IPS DF 4.7 (cell line): ENCODE data around the gene CKS2.
"Not testable (repeated sequence)": the region's sequence is repeated elsewhere in the genome, so short reads cannot be mapped to it uniquely, and the experiment has no call there.

Experiments used
- DNase-seq: peaks from one replicate; pipeline ENCODE4 v3.0.0-alpha.2; 2013; ENCODE audit warnings: low spot score; ENCODE audit errors: extremely low read depth

CKS2 gene

DNA sequence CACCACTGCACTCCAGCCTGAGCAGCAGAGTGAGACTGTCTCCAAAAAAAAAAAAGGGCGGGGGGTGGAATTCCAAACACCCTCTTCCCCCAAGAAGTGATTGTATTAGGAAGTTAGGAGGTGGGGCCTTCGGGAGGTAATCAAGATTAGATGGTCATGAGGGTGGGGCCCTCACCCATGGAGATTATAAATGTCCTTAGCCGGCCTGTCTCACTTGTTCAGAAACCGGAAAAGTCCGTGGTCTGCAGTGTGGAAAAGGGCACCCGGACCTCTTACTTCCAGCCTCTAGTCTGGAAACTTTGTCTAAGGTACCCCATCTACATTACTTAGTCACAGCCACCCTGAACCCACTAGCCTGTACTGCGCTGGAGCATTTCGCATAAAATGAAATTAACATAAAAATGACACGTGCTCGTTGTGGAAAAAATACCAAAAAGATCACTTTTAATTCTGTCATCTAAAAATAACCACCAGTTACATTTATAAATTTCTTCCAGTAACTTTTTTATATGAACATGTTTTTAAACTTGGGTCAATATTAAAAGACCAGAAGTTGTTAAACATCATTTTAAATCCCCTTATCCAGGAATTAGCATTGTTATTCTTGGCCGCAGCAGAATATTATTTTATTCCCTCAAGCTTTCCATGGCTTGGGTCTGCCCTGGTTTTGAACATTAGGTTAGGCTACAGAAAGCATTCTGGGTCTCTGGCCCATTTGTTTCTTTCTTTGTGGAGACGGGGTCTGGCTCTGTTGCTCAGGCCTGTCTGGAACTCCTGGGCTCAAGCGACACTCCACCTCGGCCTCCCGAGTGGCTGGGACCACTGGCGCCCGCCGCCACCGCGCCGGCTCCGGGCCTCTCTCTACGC lies 1.2 kb upstream of the CKS2 start:
- no peak for DNase-seq

GRCh38 chr9:89311346-89312221 lies 589 bp downstream of the CKS2 start:
- DNase-seq: no peak

DNA sequence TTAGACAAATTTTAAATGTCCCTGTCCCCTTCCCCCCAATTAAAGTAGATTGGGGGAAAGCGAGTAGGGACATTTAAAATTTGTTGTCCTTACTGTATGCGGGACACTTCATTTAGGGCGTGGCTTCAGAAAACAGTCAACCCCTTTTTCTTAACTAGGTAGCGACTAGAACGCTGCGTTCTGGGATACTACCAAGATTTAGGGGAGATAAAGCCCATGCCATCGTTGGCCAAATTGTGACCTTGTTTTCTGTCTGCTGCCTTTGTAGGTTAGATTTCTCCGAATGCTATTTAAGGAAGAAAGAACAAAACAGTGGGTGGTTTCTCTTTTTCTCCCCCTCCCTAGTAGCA lies 1.2 kb downstream of the CKS2 start:
- DNase-seq: no peak

DNA sequence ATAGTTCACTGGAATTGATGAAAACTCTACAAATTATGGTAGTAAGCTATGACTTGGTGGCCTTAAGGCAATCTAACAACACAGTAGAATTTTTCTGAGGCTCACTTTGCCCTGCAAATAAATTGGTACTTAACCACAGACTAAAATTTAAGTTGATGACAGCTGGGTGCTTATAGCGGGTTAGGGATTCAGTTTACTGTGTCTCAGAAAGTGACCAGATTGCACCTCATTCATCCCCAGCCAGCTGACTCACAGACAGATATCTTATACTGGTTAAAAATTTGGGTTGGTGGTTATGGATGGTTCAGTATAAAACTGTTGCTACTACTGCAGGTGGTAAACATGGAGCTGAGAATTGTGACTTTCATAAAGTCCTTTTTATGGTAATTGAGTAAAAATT lies 2.8 kb downstream of the CKS2 start:
- DNase-seq: no peak

DNA sequence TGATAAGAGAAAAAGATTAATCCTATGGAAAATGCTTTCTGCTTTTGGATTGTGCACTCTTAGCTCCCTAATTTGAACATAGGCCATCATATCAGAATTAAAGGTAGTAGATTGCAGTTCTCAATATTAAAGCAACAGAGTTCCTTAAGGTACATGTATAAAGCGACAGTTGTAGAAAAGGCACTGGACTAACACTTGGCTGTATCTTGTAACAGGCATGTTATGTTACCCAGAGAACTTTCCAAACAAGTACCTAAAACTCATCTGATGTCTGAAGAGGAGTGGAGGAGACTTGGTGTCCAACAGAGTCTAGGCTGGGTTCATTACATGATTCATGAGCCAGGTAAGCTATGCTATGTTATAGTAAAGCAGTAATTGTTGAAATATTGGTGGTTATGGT lies 4.0 kb downstream of the CKS2 start:
- DNase-seq: no peak

GRCh38 chr9:89315482-89315881 lies 4.5 kb downstream of the CKS2 start:
- DNase-seq: no peak

DNA sequence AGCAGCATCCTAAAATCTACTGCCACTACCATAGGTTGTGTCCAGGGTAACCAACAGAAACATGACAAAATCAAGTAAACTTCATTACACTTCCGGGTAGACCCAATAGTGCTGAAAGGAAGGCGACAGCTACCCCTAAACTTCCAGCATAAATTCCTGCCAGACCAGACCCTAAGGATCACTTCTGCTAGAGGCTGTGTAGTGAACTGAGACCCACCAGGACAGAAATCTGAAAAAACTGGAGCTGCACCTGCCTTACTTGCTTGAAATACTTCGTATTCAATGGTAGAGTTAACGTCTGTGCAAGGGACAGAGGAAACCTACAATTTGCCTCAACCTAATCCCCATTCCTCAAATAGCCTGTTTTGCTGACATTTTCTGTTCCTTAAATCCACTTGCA lies 6.3 kb downstream of the CKS2 start:
- no peak for DNase-seq

DNA sequence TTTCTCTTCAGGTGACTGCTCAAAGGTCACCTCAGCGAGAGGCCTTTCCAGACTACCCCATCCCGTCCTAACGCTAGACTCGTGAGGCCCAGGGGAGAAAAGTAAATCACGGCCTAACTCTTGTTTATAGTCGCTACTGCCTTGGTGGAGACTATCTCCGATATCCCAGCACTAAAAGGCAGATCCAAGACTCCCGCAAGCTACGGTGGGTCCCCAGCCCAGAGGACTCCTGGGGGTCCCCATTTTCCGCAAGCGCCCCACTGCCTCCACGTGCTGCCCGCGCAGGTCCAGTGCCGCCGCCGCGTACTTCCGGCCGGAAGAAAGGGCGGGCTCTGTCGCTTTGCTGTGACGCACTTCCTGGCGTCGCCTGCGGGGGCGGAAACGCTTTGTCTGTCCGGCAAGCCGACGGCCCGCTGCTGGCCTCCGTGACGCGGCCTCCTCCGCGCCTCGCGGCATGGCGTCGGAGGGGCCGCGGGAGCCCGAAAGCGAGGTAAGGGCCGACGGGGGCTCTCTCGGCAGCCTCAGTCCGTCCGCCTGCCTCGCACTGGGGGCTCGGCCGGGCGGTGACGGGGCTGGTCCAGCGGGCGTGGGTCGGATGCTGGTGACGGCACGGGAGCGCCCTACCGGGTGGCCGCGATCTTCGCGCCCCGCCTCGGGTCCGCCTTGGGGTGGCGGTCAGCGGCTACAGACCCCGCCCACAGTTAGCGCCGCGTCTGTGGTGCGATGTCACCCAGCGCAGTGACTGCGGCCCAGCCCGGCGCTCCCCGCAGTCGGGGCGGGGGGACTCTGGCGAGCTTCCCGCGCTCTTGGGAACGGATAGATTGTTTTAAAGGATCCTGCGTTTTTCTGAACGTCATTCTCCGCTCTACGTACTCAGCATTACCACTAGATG lies 7.4 kb downstream of the CKS2 start, which contains the start of gene SECISBP2:
Gene SECISBP2, plus strand, starts transcription at position 378 of the 892 bp plus-strand sequence. Its CDS starts 77 bp downstream, at position 455.
- peak; percentile 60 for DNase-seq

- no peak for DNase-seq
These were observed 8.3 kb downstream of the CKS2 start for GRCh38 chr9:89319015-89319905.

DNA sequence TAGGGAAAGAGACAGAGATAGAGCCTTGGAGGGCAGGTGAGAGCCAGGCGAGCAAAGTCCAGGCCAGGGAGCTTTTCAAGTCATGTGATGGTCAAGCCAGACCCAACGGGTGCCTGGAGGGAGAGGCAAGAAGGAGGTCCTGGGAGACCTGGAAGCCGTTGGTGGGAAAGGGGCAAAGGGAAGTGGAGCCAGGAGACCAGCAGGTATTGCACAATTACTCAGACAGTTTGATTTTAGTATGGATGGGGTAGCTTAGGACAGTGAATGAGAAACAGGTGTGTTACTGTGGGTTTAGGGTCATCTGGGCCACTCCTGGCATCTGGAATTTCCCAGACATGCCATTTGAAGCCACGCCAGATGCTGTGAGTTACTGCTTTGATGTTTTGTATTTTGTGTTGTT lies 12.4 kb downstream of the CKS2 start:
- no peak for DNase-seq

GRCh38 chr9:89325733-89326132 lies 14.7 kb downstream of the CKS2 start:
- no peak for DNase-seq

DNA sequence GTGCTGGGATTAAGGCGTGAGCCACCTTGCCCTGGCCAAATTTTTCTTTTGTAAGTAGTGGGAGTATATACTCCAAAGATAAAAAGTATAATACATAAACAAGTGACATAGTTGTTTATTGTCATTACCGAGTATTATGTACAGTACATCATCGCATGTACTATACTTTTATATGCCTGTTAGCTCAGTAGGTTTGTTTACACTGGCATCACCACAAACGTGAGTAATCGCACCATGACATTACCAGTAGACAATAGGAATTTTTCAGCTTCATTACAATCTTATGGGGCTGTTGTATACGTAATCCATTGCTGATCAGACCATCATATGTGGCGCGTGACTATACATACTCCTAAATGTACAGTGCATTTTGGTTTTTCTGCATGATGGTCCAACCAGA lies 17.1 kb downstream of the CKS2 start:
- no peak for DNase-seq

- DNase-seq: no peak
These were observed 18.9 kb downstream of the CKS2 start for GRCh38 chr9:89329917-89330316.

DNA sequence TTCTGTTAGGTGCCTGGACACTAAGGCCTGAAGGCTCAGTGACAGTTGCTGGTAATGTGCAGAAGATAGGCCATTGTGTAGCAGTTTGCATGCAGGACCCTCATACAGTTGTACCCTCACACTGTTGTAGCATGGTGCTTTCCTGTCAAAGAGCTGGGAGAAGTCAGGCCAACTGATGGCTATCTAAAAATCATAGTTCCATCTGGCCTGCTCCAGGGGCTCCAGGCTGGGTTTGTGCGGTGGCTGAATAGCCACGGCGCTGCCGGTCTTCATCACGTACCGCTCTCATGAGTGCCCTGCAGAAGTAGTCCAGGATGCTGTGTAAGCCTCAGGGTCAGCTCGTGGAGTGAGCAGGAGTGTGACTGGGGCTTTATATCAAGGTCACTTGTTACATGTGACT lies 19.5 kb downstream of the CKS2 start:
- no peak for DNase-seq

GRCh38 chr9:89339807-89340206 lies 28.8 kb downstream of the CKS2 start:
- DNase-seq: no peak

- DNase-seq: no peak
These were observed 29.3 kb downstream of the CKS2 start for GRCh38 chr9:89340332-89340731.

DNA sequence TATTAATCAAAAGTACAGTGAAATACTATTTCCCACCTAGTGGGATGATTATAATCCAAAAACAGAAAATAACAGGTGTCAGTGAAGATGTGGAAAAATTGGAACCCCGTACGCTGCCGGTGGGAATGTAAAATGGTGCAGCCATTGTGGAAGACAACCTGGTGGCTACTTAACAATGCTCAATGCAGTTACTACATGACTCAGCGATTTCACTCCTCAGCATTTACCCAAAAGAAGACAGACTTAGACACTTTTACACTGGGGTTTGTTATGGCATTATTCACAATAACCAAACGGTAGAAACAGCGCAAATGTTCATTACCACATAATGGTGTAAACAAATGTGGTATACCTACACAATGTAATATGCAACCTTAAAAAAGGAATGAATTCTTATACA lies 31.2 kb downstream of the CKS2 start:
- DNase-seq: no peak

DNA sequence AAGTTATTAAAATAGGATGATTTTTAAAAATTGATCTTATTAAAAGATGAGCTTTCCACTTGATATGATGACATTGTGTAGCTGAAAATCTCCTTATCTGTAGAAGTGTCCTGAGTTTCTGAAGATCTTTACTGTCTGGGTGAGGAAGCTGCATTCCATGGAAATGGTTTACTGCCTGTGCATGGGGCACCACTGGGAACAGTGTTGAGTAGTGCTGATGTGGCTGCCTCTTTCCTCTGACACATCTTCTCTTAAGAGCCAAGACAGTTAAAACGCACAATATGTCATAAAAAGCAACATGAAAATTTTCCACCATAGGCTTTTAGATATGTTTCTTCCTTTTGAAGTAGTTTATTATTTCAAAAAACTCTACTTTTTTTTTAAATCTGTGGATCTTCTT lies 32.0 kb downstream of the CKS2 start:
- no peak for DNase-seq

- not testable (repeated sequence) for DNase-seq
These were observed 32.8 kb downstream of the CKS2 start for GRCh38 chr9:89343812-89344211.

DNA sequence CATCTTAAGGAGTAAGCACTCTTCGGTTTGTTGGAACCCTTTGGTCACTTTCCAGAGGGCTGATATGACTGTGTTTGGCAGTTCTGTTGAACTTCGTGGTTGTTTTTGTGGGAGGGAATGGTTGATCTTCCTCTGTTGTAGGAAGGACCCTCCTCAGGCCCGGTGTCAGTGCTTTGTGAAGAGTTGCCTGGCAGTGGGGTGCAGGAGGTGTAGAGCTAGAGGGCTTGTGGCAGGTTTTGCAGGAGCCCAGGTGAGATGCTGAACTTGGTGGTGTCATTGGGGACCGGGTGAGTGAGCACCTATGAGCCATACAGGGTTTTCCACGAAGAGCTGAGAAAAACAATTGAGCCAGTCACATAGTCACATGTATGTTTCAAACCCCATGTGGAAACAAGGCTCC lies 34.5 kb downstream of the CKS2 start:
- no peak for DNase-seq
